Dermis blood vessel endothelial cell (primary cell): Measurements from ENCODE around the gene MFN2. TPM values are rescaled to one million over a fixed set of nuclear protein-coding genes. Genes with fewer than 3 reads are reported as not detected.
"Not testable (repeated sequence)": the region's sequence is repeated elsewhere in the genome, so short reads cannot be mapped to it uniquely, and the experiment has no call there.

Experiments
- DNase-seq: peaks from one replicate; pipeline ENCODE4 v3.0.0; 2010
- total RNA-seq: library from RNA; depleted of rRNA; stranded (reverse); fragments of >200 nt; gene quantifications from 2 replicates; pipeline ENCODE4 v1.2.3, GENCODE V29; 2014

Gene MFN2
- total RNA-seq, 1 donor from 2014 or later = 61.1 TPM

DNA sequence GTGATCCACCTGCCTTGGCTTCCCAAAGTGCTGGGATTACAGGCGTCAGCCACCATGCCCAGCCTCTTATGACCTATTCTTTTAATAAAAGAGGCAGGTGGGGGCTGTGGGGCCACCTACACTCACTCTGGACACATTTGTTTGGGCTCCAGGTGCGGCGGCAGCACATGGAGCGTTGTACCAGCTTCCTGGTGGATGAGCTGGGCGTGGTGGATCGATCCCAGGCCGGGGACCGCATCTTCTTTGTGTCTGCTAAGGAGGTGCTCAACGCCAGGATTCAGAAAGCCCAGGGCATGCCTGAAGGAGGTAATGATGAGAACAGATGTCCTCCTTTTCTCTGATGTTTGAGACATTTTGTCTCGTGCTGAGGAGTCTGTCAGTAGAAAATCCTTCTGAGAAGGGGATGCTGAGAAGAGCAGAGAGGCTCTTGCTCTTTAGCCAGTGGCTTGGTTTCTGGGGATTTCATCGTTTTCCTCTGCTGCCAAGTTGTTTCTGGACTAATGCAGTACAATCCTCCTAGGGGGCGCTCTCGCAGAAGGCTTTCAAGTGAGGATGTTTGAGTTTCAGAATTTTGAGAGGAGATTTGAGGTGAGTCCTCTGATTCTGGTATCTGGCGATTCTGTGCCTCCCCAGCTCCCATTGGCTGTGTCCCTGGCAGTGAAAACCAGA, 21.1 kb downstream of the MFN2 start:
- peak; percentile 59 for DNase-seq

DNA sequence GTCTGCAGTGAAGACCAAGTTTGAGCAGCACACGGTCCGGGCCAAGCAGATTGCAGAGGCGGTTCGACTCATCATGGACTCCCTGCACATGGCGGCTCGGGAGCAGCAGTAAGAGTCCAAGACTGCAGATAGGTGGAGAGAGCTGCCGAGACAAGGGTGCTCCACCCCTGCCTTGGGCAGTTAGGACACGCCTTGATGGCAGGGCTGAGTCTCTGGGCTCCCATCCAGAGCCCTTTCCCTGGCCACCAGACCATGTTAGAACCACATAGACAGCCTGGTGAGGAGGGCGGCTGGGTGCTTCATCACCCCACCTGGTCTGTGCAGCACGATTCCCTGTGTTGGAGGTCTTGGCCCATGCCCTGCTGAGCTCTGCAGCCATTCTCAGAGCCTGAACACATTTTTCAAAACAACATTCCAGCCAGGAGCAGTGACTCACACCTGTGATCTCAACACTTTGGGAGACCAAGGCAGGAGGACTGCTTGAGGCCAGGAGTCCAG, 21.8 kb downstream of the MFN2 start:
- DNase-seq = no peak

DNA sequence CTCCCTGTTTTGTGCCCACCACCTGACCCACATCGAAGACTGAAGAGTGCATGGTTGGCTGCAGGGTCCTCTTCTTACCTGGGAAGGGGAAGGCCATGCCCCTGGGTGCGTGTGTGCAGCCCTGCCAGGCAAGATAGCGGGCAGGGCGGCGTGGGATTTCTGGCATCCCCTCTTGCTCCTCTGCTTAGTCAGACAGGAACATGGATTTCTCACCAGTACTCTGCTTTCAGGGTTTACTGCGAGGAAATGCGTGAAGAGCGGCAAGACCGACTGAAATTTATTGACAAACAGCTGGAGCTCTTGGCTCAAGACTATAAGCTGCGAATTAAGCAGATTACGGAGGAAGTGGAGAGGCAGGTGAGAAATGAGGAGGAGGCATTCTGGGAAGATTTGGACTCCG, 23.5 kb downstream of the MFN2 start:
- no peak for DNase-seq

DNA sequence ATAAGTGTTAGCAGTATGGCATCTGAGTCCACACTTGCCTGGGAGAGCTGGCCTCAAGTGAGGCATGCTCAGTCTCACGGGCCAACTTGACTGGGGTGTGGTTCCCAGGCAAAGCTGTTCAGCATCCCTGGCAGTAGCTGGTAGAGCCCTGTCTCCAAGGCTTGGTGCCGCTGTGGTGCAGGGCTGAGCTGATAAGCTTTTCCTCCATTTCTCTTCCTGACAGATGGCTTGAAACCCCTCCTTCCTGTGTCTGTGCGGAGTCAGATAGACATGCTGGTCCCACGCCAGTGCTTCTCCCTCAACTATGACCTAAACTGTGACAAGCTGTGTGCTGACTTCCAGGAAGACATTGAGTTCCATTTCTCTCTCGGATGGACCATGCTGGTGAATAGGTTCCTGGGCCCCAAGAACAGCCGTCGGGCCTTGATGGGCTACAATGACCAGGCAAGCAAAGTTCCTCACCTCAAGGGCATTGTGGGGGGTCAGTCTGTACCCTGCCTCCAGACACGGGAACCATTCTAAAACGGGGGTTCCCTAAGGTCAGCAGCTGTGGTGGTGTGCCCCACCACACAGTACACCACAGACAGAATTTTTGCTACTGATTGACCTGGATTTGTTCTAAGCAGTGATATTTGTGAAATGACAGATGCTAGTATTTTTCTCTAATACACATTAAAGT, 25.4 kb downstream of the MFN2 start:
- no peak for DNase-seq

DNA sequence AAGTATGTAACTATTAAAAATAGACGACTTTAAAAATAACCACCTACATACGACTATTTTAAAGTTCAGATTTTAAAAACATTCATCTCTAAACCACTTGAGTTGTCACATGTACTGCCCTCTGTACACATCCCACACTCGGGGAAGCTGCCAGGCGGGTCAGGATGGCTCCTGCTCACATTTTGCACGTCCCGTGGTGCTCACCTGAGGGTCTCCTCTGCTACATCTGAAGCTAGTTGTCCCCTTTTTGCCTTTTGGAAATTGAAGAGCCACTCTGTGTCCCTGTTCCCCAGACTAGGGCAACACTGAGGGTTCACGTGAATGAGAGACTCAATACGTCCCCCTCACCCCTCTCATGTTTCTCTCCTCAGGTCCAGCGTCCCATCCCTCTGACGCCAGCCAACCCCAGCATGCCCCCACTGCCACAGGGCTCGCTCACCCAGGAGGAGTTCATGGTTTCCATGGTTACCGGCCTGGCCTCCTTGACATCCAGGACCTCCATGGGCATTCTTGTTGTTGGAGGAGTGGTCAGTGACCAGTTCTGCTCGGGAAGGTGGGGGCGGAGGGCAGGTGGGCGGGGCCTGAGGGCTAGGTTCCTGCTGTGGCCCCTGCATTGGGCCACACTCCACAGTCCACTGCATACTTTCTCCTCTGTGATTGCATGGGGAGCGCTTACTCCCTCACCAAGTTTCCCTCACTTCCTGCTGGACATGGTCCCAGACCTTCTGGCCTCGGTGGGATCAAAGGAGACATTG, 26.1 kb downstream of the MFN2 start:
- no peak for DNase-seq

DNA sequence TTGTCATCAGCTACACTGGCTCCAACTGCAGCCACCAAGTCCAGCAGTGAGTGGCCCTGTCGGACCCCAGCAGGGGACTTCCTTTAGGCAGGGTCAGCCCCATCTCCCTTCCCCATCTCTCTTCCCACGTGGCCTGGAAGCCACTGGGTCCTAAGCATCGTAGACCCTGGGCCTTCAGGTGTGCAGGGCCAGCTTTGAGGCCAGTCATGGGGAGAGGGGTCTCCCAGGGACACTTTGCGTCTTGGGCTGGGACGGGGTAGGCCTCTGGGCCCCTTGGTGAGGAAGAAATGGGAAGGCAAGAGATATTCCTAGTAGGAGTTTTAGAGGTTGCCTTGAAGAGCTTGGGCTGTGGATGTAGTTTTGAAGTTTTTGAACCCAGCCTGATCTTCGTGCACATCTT, 27.0 kb downstream of the MFN2 start:
- DNase-seq = no peak

DNA sequence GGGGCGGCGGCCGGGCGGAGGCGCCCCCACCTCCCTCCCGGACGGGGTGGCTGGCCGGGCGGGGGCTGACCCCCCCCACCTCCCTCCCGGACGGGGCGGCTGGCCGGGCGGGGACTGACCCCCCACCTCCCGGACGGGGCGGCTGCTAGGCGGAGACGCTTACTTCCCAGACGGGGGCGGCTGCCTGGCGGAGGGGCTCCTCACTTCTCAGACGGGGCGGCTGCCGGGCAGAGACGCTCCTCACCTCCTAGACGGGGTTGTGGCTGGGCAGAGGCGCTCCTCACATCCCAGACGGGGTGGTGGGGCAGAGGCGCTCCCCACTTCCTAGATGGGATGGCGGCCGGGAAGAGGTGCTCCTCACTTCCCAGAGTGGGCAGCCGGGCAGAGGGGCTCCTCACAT, 28.1 kb downstream of the MFN2 start:
- DNase-seq = not testable (repeated sequence)

DNA sequence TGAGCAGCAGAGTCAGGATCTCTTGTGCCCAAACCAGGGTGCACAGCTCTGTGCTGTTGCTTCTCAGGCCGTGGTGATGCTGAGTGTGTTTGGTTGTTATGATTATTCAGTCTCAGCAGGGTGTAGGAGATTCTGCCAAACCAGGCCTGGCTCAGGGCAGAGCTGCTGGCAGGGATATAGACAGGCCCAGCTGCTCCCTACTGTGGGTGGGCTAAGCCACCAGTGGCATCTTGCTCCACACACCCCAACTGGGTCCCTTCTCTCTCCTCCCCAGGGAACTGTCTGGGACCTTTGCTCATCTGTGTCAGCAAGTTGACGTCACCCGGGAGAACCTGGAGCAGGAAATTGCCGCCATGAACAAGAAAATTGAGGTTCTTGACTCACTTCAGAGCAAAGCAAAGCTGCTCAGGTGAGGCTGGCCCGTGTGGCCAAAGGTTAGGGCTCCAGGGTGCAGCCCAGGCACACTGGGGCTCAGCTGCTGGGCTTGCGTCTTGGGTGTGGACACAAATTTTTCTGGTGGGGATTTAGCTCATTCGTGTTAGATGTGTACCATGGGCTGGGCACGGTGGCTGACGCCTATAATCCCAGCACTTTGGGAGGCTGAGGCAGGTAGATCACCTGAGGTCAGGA, 29.2 kb downstream of the MFN2 start:
- DNase-seq = no peak

DNA sequence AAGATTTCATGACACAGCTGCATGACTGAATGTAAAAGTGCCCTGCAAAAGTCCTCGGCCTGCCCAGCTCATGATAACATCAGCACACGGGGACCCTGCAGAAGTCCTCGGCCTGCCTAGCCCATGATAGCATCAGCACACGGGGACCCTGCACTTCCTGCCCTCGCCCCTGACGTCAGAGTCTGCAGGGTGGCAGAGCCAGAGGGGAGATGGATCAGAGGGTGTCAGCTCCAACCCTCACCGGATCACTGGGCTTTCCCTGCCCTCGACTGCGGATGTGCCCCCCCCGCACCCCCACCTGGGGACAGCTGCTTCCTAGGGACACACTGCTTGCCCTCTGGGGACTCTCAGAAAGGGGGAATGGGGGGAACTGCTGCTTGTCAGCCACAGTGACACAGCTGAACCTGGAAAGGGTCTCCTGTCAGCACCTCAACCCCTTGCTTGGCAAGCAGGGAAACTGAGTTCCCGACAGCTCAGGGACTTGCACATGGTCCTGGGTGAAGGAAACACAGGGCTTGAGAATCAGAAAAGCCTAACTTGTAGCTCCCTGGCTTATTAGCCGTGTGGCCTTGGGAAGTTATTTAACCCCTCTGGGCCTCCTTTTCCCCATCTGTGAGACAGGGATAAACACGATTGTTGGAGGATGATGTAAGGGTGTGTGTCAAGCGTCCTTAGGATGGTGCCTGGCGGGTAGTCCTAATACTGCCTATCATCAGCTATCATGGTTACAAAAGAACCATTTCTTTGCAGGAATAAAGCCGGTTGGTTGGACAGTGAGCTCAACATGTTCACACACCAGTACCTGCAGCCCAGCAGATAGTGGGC, 30.7 kb downstream of the MFN2 start:
- no peak for DNase-seq

DNA sequence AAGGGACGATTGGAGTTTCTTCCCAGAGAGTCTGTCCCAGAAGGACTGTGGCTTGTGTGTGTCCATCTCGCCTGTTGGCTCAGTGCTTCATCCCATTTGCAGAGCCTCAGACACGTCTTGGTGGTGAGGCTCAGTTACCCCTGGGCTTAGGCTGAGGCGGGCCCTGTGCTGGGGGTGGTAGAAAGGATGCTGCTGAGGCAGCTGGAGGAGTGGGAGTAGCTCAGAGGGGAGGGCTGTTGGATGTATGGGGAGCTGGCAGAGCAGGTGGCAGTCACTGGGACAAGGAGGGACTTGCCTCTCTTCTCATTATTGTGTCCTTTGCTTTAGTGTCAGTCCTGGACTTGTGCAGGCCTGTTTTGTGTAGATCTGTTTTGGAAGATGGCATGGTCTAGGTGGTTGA, 31.8 kb downstream of the MFN2 start:
- DNase-seq = no peak

DNA sequence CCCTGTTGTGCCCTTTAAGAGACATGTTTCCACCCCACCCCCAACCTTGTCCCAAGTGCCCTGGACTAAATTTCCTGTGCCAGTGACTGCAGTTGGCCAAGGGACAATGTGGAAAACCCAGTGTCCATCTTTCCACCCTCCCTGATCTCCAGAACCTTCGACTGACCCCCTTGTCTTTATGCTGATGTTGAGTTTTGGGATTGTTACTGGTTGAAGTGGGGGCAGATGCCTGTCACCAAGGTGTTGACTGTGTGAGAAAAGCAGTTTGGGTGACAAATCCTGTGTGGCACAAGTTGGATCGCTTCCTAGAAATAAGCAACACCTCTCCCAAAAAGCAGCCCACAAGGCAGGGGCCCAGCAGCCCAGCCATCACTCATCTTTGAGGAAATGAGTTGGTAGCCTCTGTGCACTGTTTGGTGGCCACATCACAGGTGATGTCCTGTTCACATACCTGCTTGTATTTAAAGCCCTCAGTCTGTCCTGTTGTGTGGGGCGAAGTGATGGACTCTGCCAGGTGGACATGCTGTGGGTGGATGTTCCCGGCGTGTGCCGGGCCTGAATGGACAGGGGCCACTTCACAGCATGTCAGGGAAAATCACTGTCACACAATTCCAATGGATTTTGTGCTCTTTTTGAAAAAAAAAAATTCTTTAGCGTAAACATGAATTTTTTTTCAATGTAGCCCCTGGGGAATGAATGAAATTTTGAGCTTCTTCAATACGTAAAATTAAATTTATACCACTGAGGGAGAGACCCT, 32.5 kb downstream of the MFN2 start:
- no peak for DNase-seq

DNA sequence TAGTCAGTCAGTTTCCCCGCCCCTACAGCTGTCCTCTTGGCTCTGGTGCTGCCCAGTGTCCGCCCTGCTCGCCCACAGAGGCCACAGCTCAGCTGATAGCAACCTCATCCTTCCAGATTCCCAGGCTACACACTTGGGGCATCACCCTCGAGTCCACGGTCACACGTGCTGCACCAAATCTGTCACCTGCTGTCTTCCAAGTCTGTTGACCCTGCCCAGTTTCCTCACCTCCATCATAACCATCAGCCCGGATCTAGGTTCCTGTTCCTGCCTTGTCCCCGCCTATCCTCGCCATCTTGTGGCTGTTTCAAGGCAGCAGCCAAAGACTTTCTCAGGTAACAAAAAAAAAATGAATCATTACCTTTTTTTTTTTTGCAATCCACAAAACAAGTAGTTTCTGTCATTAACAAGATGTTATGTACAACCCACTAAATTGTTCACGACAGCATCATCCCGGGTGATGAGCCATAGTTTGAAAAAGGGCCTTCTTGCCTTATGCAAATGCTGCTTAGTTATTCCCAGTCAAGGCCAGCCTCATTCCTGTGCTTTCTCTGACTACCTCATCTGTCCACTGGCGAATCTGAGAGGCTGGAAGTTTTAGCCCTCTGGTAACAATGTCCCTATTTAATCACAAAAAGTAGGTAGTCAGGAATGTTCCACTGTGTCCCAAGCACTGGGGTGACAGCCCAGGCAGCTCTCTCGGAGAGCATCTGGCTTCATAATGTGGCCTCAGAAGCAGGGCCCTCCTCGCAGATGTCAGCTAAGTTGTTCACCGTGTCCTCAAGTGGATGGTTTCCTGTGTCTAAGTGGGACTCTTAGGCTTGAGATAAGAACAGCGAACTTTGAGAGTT, 34.1 kb downstream of the MFN2 start:
- no peak for DNase-seq

DNA sequence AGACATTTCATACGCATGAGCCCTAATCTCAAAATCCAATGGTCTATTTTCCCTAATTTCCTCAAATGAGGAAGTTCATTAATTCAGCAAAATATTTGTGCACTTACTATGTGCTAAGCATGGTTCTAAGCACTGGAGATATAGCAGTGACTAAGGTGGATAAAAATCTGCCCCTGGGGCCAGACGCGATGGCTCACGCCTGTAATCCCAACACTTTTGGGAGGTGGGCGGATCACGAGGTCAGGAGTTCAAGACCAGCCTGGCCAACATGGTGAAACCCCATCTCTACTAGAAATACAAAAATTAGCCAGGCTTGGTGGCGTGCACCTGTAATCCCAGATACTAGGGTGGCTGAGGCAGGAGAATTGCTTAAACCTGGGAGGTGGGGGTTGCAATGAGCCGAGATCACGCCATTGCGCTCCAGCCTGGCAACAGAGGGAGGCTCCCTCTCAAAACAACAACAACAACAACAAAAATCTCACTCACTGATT, 34.8 kb downstream of the MFN2 start:
- DNase-seq = no peak

DNA sequence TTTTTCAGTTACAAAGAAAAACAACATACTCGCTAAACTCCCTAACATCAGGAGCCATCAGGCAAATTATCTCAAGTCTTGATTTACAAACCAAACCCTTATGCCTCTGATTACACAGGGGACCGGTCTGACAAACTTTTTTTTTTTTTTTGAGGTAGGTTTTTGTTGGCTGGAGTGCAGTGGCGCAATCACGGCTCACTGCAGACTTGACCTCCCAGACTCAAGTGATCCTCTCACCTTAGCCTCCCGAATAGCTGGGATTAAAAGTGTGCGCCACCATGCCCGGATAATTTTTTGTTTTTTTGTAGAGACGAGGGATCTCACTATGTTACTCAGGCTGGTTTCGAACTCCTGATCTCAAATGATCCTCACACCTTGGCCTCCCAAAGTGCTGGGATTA, 35.3 kb downstream of the MFN2 start:
- no peak for DNase-seq

DNA sequence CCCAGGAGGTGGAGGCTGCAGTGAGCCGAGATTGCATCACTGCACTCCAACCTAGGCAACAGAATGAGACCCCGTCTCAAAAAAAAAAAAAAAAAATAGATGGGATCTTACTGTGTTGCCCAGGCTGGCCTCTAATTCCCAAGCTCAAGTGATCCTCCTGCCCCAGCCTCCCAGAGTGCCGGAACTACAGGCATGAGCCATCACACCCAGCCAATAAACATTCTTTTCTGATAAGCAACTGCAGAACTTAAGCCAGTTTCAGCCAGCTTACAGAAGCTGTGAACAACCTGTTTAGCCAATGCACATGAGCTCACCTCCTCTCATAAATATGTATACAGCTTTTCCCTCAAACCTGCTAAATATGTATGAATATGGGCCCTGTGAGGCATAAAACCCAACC, 35.9 kb downstream of the MFN2 start:
- no peak for DNase-seq

DNA sequence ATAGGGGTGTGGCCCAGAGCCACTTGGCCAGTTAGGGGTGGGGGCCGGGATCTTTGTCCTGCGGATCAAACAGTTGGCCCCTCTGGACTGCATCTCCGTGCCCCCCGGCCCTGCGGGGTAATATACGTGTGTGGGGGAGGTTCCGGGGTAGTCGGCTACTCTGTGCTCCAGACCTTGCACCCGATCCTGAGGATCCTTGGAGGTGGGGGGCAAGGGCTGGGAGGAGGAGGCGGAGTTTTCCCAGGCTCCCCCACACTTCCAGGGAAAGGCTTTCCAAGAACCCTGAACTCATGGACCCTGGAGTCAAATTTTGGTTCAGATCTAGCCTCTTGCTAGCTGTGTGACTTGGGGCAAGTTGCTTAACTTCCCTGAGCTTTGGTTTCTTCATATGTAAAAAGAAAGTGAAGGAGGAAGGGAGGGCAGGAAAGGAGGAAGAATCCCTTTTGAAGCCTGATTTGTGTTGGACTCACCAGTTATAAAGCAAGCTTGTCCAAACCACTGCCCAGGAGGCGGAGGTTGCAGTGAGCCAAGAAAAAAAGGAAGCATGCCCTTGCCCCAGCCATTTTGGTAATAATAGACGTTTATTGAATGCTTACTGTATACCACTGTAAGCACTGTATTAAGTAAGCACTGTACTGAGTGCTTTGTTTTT, 39.7 kb downstream of the MFN2 start:
- DNase-seq = peak; percentile 23

DNA sequence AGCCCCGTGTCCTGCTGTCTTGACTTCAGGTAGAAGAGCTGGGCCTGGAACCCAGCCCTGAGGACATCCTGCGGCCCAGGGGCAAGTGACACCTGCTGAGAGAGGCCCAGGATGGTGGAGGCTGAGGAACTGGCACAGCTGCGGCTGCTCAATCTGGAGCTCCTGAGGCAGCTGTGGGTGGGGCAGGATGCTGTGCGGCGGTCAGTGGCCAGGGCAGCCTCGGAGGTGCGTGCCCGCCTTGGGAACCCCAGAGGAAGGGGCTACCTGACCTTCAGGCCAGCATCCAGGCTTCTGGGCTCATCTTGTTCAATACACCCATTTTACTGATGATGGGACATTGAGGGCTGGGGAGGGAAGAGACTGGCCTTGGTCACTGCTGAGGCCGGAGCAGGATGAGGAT, 41.4 kb downstream of the MFN2 start:
- DNase-seq = no peak

DNA sequence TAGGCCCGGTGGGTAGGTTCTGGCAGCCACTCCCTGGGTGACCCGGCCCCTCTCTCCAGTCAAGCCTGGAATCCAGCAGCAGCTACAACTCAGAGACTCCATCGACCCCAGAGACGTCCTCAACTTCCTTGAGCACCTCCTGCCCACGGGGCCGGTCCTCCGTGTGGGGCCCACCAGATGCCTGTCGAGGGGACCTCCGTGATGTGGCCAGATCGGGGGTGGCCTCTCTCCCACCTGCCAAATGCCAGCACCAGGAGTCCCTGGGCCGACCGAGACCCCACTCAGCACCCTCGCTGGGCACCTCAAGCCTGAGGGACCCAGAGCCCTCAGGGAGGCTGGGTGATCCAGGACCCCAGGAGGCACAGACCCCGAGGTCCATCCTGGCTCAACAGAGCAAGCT, 41.8 kb downstream of the MFN2 start:
- DNase-seq = no peak

DNA sequence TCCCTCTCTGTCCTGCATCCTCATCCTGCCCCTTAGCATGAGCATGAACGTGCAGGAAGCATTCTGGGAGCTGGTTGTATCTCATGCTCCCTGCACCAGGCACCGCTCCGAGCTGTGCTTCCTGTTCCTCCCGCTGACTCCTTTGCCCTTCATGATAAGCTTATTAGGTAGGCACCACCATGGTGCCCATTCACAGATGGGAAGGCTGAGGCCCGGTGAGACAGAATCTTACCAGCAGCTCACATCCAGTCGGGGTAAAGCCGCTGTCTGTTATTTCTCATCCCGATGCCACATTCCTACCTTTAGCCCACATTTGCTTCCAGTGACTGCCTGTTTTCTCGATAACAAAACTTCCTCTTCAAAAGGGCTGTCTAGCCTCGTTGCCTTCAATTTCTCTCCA, 46.3 kb downstream of the MFN2 start:
- no peak for DNase-seq

DNA sequence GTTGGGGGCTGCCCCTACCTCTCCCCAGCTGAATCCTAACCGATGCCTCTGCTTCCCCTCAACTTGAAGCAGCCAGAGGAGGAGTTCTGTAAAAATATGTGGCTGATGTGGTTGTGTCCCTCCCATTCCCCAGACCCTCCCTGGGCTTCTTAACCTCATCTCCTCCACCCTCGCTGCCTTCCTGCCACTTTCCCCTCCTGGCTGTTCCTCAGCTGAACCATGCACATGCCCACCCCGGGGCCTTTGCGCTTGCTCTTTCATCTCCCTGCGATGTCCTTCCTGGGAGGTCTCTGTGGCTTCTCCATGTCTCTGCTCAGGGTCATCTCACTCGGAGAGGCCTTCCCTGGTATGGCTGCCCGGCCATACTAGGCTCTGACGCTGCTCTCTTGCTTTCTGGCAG, 48.0 kb downstream of the MFN2 start:
- no peak for DNase-seq
